GM21825 (cell line): ENCODE results near the gene LIPA.
A peak's percentile ranks its signal among the peaks of the same experiment; 100 is the strongest.
"Not testable (repeated sequence)": the region's sequence is repeated elsewhere in the genome, so short reads cannot be mapped to it uniquely, and the experiment has no call there.

Experiments
- ATAC-seq: cut with Tn5 transposase; IDR thresholded peaks from one replicate; pipeline ENCODE4 v1.9.1; 2021; ENCODE audit warnings: mild to moderate bottlenecking, moderate library complexity; ENCODE audit not compliant: unreplicated experiment

Gene LIPA

GRCh38 chr10:89171263-89171872 lies 80.2 kb downstream of the LIPA start:
- no peak for ATAC-seq

GRCh38 chr10:89168354-89168900 lies 83.1 kb downstream of the LIPA start:
- not testable (repeated sequence) for ATAC-seq

- ATAC-seq, result no peak
Observed at GRCh38 chr10:89167915-89168314, 83.7 kb downstream of the LIPA start.

GRCh38 chr10:89165923-89166322 lies 85.7 kb downstream of the LIPA start:
- ATAC-seq, result no peak

- no peak for ATAC-seq
Observed at GRCh38 chr10:89164920-89165319, 86.7 kb downstream of the LIPA start.

GRCh38 chr10:89164080-89164479 lies 87.5 kb downstream of the LIPA start:
- ATAC-seq, result peak; percentile 31
